ENCODE measurements around the gene NFIC.

The NFIC gene

DNA sequence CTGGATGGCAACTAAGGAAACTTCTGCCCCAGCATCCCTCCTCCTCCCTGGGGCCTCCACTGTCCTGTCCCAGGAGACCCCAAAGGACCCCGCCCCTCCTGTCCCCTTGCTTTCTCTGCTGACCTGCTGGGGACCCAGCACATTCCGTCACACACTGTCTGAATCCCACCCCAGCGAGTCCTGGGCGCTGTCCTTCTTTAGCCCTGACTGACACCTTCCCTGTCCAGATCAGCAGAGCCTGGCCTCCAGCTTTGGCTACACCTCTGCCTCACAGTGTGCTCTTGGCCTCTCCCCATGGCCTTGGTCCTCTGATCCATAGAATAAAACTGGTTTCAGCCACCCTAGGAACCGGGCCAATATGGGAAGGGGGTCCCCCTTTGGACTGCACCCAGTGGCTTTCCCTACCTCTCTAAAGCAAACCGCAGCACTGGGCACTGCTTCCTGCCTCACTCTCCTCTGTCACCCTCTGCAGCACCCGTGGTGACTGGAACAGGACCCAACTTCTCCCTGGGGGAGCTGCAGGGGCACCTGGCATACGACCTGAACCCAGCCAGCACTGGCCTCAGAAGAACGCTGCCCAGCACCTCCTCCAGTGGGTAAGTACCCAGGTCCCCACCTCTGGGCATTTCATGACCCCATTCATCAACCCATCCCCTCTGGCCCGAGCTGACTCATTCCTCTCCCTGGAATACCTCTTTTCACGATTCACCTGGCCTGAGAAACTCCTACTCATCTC, 67.6 kb downstream of the NFIC start:
- TF ChIP-seq, protein P1, sequence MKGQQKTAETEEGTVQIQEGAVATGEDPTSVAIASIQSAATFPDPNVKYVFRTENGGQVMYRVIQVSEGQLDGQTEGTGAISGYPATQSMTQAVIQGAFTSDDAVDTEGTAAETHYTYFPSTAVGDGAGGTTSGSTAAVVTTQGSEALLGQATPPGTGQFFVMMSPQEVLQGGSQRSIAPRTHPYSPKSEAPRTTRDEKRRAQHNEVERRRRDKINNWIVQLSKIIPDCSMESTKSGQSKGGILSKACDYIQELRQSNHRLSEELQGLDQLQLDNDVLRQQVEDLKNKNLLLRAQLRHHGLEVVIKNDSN (IDR thresholded peaks at IDR 0.05) = no peak
- TF ChIP-seq TEAD4 (IDR thresholded peaks at IDR 0.05) (no peak), TAF1 (IDR thresholded peaks at IDR 0.05; ENCODE audit: low read depth) (no peak), TCF12 (IDR thresholded peaks at IDR 0.05; ENCODE audit: low read depth) (no peak), EP300 (IDR thresholded peaks at IDR 0.05; ENCODE audit: borderline replicate concordance) (no peak), ZBTB7A (IDR thresholded peaks at IDR 0.05; ENCODE audit: low read depth) (no peak), RAD21 (IDR thresholded peaks at IDR 0.05; ENCODE audit: low read depth) (no peak), YY1 (IDR thresholded peaks at IDR 0.05; ENCODE audit: low read depth) (no peak), EGR1 (IDR thresholded peaks at IDR 0.05) (no peak), NFIC (IDR thresholded peaks at IDR 0.05) (no peak), CREB1 (IDR thresholded peaks at IDR 0.05; ENCODE audit: low read depth) (no peak), FOXM1 (IDR thresholded peaks at IDR 0.05; ENCODE audit: borderline replicate concordance, low read depth) (no peak), CEBPB (IDR thresholded peaks at IDR 0.05) (no peak)
- TF ChIP-seq, protein P2, sequence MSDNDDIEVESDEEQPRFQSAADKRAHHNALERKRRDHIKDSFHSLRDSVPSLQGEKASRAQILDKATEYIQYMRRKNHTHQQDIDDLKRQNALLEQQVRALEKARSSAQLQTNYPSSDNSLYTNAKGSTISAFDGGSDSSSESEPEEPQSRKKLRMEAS (IDR thresholded peaks at IDR 0.05) = no peak
- TF ChIP-seq, protein P3, sequence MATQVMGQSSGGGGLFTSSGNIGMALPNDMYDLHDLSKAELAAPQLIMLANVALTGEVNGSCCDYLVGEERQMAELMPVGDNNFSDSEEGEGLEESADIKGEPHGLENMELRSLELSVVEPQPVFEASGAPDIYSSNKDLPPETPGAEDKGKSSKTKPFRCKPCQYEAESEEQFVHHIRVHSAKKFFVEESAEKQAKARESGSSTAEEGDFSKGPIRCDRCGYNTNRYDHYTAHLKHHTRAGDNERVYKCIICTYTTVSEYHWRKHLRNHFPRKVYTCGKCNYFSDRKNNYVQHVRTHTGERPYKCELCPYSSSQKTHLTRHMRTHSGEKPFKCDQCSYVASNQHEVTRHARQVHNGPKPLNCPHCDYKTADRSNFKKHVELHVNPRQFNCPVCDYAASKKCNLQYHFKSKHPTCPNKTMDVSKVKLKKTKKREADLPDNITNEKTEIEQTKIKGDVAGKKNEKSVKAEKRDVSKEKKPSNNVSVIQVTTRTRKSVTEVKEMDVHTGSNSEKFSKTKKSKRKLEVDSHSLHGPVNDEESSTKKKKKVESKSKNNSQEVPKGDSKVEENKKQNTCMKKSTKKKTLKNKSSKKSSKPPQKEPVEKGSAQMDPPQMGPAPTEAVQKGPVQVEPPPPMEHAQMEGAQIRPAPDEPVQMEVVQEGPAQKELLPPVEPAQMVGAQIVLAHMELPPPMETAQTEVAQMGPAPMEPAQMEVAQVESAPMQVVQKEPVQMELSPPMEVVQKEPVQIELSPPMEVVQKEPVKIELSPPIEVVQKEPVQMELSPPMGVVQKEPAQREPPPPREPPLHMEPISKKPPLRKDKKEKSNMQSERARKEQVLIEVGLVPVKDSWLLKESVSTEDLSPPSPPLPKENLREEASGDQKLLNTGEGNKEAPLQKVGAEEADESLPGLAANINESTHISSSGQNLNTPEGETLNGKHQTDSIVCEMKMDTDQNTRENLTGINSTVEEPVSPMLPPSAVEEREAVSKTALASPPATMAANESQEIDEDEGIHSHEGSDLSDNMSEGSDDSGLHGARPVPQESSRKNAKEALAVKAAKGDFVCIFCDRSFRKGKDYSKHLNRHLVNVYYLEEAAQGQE (IDR thresholded peaks at IDR 0.05; ENCODE audit: low read depth) = no peak

DNA sequence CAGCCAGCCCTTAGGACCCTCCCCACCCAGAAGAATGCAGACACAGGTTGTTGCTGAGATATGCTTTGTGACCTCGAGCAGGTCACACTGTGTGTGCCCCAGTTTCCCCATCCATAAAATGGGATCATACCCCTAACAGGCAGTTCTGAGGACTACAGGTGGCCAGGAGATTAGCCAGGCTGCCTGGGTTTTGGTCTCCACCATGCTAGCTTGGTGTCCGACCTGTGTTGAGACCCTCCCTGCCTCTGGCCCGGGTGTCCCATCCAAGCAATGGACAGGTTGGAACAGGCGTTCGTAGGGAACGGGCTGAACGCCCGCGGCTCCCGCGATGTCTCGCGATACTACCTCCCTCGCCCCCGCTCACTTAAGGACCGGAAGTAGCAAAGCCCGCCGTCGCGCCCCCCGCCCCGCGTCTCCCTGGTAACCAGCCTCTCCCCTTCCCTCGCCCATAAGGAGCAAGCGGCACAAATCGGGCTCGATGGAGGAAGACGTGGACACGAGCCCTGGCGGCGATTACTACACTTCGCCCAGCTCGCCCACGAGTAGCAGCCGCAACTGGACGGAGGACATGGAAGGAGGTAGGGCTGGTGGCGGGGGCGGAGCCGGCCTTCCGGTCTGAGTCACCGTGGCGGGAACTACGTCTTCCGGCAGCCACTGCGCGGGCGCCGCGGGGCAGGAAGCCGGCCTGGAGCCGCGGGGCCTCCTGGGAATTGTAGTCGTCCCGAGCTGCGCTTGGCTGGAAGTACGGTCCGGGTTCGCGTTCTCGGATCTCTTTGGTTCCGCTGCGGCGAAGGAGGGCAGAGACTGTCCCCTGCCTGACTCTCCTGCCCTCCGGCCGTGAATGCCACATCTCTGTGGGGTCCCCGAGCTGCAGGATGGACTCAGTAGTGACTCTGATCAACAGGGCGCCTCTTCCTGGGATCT, 68.5 kb downstream of the NFIC start:
- TF ChIP-seq EGR1 (IDR thresholded peaks at IDR 0.05) (peak; percentile 68), EP300 (IDR thresholded peaks at IDR 0.05; ENCODE audit: borderline replicate concordance) (peak; percentile 10; the same call in 1 of the 2 replicates), FOXM1 (IDR thresholded peaks at IDR 0.05; ENCODE audit: borderline replicate concordance, low read depth) (no peak), TAF1 (IDR thresholded peaks at IDR 0.05; ENCODE audit: low read depth) (peak; percentile 59; the same call in 1 of the 2 replicates)
- TF ChIP-seq, protein P2 (IDR thresholded peaks at IDR 0.05) = peak; percentile 57
- TF ChIP-seq, protein P3 (IDR thresholded peaks at IDR 0.05; ENCODE audit: low read depth) = no peak

DNA sequence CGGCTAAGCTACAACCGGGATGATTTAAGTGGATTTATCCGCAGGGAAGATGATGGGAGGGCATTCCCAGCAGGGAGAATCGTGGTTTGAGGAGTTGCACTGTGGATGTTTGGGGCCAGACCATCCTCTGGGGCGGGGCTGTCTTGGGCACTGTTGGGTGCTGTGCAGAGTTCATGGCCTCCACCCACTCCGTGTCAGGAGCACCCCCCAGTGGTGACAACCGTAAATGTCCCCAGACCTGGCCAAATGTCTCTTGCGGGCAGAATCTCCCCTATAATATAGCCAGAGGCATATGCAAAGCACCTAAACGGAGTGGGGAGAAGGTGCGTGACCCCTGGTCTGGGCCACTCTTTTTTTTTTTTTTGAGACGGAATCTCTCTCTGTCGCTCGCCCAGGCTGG, 73.7 kb downstream of the NFIC start:
- TF ChIP-seq, protein P1 (IDR thresholded peaks at IDR 0.05) = no peak
- TF ChIP-seq RAD21 (IDR thresholded peaks at IDR 0.05; ENCODE audit: low read depth) = peak; percentile 79

DNA sequence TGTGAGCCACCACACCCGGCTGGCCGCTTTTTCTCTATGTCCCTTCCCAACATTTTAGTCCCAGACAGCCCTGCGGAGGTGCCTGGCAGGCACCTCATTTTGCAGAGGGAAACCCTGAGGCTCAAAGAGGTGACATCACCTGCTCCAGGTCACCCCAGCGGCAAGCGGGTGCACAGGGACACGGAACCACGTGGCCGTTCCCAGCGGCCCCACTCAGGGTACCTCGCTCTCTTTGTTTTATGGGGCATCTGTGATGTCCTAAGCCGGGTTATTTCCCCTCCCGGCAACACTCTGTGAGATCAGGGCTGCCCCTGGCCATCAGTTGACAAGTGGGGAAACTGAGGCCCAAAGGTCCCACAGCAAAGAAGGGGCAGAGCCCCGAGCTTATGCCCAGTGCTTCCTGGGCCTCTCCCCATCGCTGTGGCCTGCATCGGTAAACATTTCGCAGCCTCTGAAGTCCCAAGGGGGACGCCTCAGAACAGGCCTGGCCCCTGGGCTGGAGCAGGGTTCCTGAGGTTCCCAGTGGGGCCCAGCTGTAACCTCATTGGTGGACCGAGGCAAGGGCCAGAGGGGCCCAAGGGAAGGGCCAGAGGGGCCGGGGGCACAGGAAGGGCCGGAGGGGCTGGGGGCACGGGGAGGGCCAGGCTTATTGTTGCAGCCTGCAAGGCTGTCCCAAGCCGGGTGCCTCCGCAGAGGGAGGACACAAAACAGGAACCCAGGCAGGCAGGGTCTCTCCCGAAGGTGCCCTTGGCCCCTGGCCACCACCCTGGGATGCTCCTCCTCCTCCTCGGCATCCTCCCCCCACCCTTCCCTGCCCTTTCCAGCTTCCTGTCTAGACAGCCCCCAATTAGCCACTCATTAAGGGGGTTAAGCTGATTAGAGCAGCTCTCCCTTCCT, 75.0 kb downstream of the NFIC start:
- TF ChIP-seq ZBTB7A (IDR thresholded peaks at IDR 0.05; ENCODE audit: low read depth) (no peak), EP300 (IDR thresholded peaks at IDR 0.05; ENCODE audit: borderline replicate concordance) (no peak), EGR1 (IDR thresholded peaks at IDR 0.05) (no peak), RAD21 (IDR thresholded peaks at IDR 0.05; ENCODE audit: low read depth) (no peak), CEBPB (IDR thresholded peaks at IDR 0.05) (no peak), CREB1 (IDR thresholded peaks at IDR 0.05; ENCODE audit: low read depth) (no peak), TEAD4 (IDR thresholded peaks at IDR 0.05) (no peak), FOXM1 (IDR thresholded peaks at IDR 0.05; ENCODE audit: borderline replicate concordance, low read depth) (no peak), YY1 (IDR thresholded peaks at IDR 0.05; ENCODE audit: low read depth) (no peak), TCF12 (IDR thresholded peaks at IDR 0.05; ENCODE audit: low read depth) (no peak), TAF1 (IDR thresholded peaks at IDR 0.05; ENCODE audit: low read depth) (no peak), NFIC (IDR thresholded peaks at IDR 0.05) (no peak)
- TF ChIP-seq, protein P1 (IDR thresholded peaks at IDR 0.05) = no peak
- TF ChIP-seq, protein P2 (IDR thresholded peaks at IDR 0.05) = no peak
- TF ChIP-seq, protein P3 (IDR thresholded peaks at IDR 0.05; ENCODE audit: low read depth) = no peak

Measured in Ishikawa (cell line).